Tibial nerve (tissue), 4 donors: ENCODE measurements around the gene SLC2A2. TPM values are rescaled to one million over a fixed set of nuclear protein-coding genes. Genes with fewer than 3 reads are reported as not detected.

ENCODE experiments used
- DNase-seq, 2 donors: peaks; one replicate each; pipeline ENCODE4 v3.0.0-alpha.2; 2019; ENCODE audit warnings: low spot score in 2 of 2
- H3K27ac ChIP-seq, 4 donors: fragments of 200-600 bp; sonication (generic) in 3 of 4; one replicate each; pipeline ENCODE4 v1.5.1; 2017 to 2019; ENCODE audit warnings: mild to moderate bottlenecking in 1 of 4
- H3K27me3 ChIP-seq, 2 donors: fragments of 200-600 bp; sonication (generic) in 1 of 2; one replicate each; pipeline versions ENCODE4 v1.5.1 to v1.6.0; 2017 to 2019
- H3K36me3 ChIP-seq, 3 donors: fragments of 200-600 bp; sonication (generic); one replicate each; pipeline ENCODE4 v1.5.1; 2018 to 2019
- H3K4me1 ChIP-seq, 4 donors: fragments of 200-600 bp; sonication (generic) in 3 of 4; one replicate each; pipeline ENCODE4 v1.5.1; 2017 to 2019
- H3K4me3 ChIP-seq, 4 donors: fragments of 200-600 bp; sonication (generic) in 3 of 4; one replicate each; pipeline ENCODE4 v1.5.1; 2017 to 2019; ENCODE audit warnings: mild to moderate bottlenecking in 1 of 4, moderate library complexity in 1 of 4
- H3K9me3 ChIP-seq, 4 donors: fragments of 200-600 bp; sonication (generic) in 3 of 4; one replicate each; pipeline ENCODE4 v1.5.1; 2017 to 2019
- CTCF ChIP-seq, 5 experiments: fragments of 200-600 bp in 3 of 5; fragments of 450-650 bp in 2 of 5; sonication (generic) in 3 of 5; IDR thresholded peaks; one replicate each; pipeline ENCODE4 v1.5.1; 2016 to 2019; ENCODE audit warnings: antibody characterized with exemption in 5 of 5, mild to moderate bottlenecking in 3 of 5, moderate library complexity in 2 of 5
- EP300 ChIP-seq, 2 donors: sonication (generic); formaldehyde crosslinking; IDR thresholded peaks; one replicate each; pipeline ENCODE4 v1.6.1; 2017; ENCODE audit warnings: antibody characterized with exemption in 2 of 2, mild to moderate bottlenecking in 1 of 2
- POLR2A ChIP-seq, 2 donors: fragments of 450-650 bp; IDR thresholded peaks; one replicate each; pipeline ENCODE4 v1.6.1; 2017; ENCODE audit warnings: antibody characterized with exemption in 2 of 2, mild to moderate bottlenecking in 2 of 2, moderate library complexity in 2 of 2
- WGBS, 2 donors: methylation state at CpG; one replicate each; pipeline ENCODE4 v1.1.5; 2018; 5-methylcytosine and 5-hydroxymethylcytosine counted together
- total RNA-seq, 4 donors: library from RNA; depleted of rRNA; stranded (reverse); fragments of >200 nt; gene quantifications; one replicate each; pipeline ENCODE4 v1.1.0, GENCODE V29; 2016

Gene SLC2A2
- not detected for total RNA-seq

GRCh38 chr3:171026597-171027293, at the start of gene SLC2A2:
Gene SLC2A2, minus strand, starts transcription at chr3:171026720. Its CDS starts 50 bp downstream, at chr3:171026670.
- Histone ChIP-seq H3K36me3 (no peaks in the 10 kb centered on the region), H3K4me1 (peaks cover 0 to 17% (median 0%) of the 10 kb centered on the region in 4 donors), H3K27ac (no peak within 1 kb of the TSS), H3K27me3 (peaks cover 0 to 6% of the 10 kb centered on the region in 2 donors), H3K4me3 (no peak within 1 kb of the TSS), H3K9me3 (no peaks in the 10 kb centered on the region)
- DNase-seq, result no peak
- TF ChIP-seq POLR2A (IDR thresholded peaks at IDR 0.05) (no peak), EP300 (IDR thresholded peaks at IDR 0.05) (no peak), CTCF (IDR thresholded peaks at IDR 0.05) (no peak)
- 95 to 96% methylated on average over 4 of the region's 4 CpGs for WGBS, 2 donors

DNA sequence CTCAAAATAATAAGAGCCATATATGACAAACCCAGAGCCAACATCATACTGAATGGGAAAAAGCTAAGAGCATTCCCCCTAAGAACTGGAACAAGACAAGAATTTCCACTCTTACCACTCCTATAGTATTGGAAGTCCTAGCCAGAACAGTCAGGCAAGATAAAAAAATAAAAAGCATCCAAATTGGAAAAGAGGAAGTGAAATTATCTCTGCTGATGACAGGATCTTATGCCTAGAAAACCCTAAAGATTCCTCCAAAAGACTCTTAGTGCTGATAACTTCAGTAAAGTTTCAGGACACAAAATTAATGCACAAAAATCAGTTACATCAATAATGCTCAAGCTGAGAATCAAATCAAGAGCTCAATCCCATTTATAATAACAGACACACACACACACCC, 45.9 kb upstream of the SLC2A2 start:
- TF ChIP-seq CTCF (IDR thresholded peaks at IDR 0.05) (no peak), POLR2A (IDR thresholded peaks at IDR 0.05) (no peak), EP300 (IDR thresholded peaks at IDR 0.05) (no peak)
- no peak for DNase-seq
- Histone ChIP-seq H3K9me3 (no peaks in the 10 kb centered on the region), H3K36me3 (peaks cover 0 to 6% (median 0%) of the 10 kb centered on the region in 3 donors), H3K27ac (no peak overlapping the region), H3K4me3 (no peak overlapping the region), H3K27me3 (no peaks in the 10 kb centered on the region), H3K4me1 (no peaks in the 10 kb centered on the region)

- Histone ChIP-seq H3K9me3 (no peaks in the 10 kb centered on the region), H3K36me3 (peaks cover 0 to 6% (median 0%) of the 10 kb centered on the region in 3 donors), H3K27ac (no peak overlapping the region), H3K4me1 (no peaks in the 10 kb centered on the region), H3K27me3 (no peaks in the 10 kb centered on the region), H3K4me3 (no peak overlapping the region)
- WGBS, 2 donors, result 67 to 78% methylated on average over 3 of the region's 3 CpGs
- DNase-seq, result no peak
- TF ChIP-seq CTCF (IDR thresholded peaks at IDR 0.05) (no peak), EP300 (IDR thresholded peaks at IDR 0.05) (no peak), POLR2A (IDR thresholded peaks at IDR 0.05) (no peak)
These were observed 42.1 kb upstream of the SLC2A2 start for GRCh38 chr3:171068658-171069057.

- H3K4me3 ChIP-seq, result no peak overlapping the region
- no peak overlapping the region for H3K27ac ChIP-seq
- no peaks in the 10 kb centered on the region for H3K4me1 ChIP-seq
- no peaks in the 10 kb centered on the region for H3K27me3 ChIP-seq
- no peak for DNase-seq
- no peaks in the 10 kb centered on the region for H3K9me3 ChIP-seq
- 81 to 82% methylated on average over 6 of the region's 6 CpGs for WGBS, 2 donors
- TF ChIP-seq EP300 (IDR thresholded peaks at IDR 0.05) (no peak), CTCF (IDR thresholded peaks at IDR 0.05) (no peak), POLR2A (IDR thresholded peaks at IDR 0.05) (no peak)
- H3K36me3 ChIP-seq, result peaks cover 0 to 6% (median 0%) of the 10 kb centered on the region in 3 donors
These were observed 39.7 kb upstream of the SLC2A2 start for GRCh38 chr3:171066206-171066605.

DNA sequence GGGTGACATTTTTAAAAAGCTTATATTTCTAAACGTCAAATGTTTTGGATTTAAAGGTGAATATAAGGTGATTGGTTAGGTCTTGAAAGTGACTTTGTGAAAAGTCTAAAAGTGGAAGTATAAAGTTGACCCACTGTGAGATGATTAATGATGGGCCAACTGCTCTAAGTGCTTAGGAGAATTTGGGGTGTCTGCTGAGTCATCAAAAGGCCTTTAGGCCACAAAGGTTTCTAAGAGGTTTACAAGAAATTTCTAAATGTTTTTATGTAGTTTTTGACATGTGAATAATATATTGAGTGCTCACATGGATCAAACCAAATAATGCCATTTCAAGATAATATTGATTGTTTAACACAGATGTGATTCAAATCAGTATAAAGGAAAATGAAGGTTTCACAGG, 39.2 kb upstream of the SLC2A2 start:
- Histone ChIP-seq H3K36me3 (peaks cover 0 to 6% (median 0%) of the 10 kb centered on the region in 3 donors), H3K4me1 (no peaks in the 10 kb centered on the region), H3K4me3 (no peak overlapping the region), H3K9me3 (no peaks in the 10 kb centered on the region), H3K27me3 (no peaks in the 10 kb centered on the region), H3K27ac (no peak overlapping the region)
- TF ChIP-seq CTCF (IDR thresholded peaks at IDR 0.05) (no peak), EP300 (IDR thresholded peaks at IDR 0.05) (no peak), POLR2A (IDR thresholded peaks at IDR 0.05) (no peak)
- 81 to 88% methylated on average over 1 of the region's 1 CpG for WGBS, 2 donors
- DNase-seq, result no peak
